G401 (cell line): ENCODE results near the gene CACNA1I. TPM values are rescaled to one million over a fixed set of nuclear protein-coding genes. Genes with fewer than 3 reads are reported as not detected.
"Not testable (repeated sequence)": the region's sequence is repeated elsewhere in the genome, so short reads cannot be mapped to it uniquely, and the experiment has no call there.

Source experiments
- DNase-seq: peaks from one replicate; pipeline ENCODE4 v3.0.0-alpha.2; 2015; ENCODE audit warnings: low spot score
- in situ Hi-C: cut with HindIII; loops from 2 replicates; pipeline ENCODE4 v1.10.0; 2016; ENCODE audit warnings: low sequenced_read_pairs, mixed read lengths
- total RNA-seq: library from RNA; depleted of rRNA; stranded (reverse); fragments of >200 nt; shearing (Covaris generic); gene quantifications from 2 replicates; pipeline ENCODE4 v1.2.3, GENCODE V29; 2014

The CACNA1I gene
- total RNA-seq, 1 experiment from 2014 or later: 0.10 TPM

DNA sequence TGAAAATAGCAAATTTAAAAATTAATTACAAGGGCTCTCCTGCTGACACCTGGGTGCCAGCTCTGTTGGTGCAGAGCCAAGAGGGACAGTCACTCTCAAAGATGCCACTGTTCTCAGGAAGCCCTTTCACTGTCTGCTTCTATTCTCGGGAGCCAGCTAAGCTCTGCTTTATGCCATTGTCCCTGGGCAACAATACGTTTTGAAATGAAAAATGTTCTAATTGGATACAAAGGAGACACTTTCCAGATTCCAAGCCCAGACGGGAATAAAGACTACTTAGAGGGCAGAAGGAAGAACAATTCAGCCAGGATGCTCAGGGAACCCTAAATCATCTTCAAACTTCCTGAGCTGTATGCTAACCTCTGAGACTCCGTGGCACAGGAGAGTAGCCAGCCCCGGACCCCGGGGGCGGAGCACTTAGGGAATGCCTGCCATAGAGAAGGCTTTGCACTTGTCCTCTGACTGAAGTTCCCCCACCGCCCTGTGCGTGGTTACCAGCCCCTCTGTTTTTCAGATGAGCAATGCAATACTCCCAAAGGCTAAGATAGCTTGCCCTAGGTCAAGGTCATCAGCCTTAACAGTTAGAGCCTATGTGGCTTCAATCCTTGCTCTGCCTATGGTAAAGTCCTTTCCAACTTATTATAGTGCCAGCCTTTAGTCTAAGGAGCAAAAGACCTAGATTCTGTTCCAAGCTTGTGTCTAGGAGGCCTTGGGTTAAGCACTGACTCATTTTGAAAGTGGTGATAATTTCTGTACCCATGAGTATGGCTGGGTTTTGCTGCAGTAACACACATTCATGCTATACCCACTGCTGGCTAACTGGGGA is 150.9 kb downstream of the CACNA1I start:
- in situ Hi-C loops: no loop called here
- DNase-seq: peak; percentile 29

DNA sequence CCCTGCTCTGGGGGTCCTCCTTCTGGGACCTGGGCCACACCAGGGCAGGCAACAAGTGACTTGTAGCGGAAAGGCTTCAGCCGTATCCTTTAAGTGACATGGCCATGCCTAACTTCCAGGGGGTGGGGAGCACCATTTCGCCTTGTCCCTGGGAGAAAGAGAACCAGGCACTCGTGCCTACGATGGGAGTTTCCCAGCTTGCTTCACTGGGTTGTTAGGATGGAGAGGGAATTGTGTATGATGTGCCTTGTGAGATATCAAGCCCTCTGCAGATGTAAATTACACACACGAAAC is 151.4 kb downstream of the CACNA1I start:
- no peak for DNase-seq
- in situ Hi-C loops: no loop called here

GRCh38 chr22:39722501-39722900 is 151.9 kb downstream of the CACNA1I start:
- in situ Hi-C loops: no loop called here

GRCh38 chr22:39723463-39723862 is 152.9 kb downstream of the CACNA1I start:
- no peak for DNase-seq
- in situ Hi-C loops: no loop called here

More at GRCh38 chr22:39722501-39722900, 151.9 kb downstream of the CACNA1I start:
- DNase-seq: no peak

DNA sequence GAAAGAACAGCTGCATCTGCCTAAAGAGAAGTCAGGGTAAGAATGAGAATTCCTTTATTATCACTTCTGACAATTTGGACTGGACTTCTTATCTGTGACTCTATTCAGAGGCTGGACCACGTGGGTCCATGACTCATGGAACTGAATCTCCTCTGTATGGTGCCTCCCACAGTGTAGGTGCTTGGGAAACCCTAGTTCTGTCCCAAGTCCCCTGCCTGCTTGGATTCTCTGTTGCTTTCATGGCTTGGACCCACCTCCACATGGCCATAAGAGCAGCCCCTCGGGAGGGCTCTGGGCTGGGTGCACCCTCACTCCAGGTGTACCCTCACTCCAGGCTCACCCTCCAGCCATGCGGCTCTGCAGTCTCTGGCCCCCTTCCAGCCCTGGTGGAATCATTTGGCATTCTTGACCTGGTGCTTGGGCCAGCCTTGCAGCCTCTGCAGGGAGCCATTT is 153.4 kb downstream of the CACNA1I start:
- in situ Hi-C loops: no loop called here
- no peak for DNase-seq

- in situ Hi-C loops: no loop called here
- no peak for DNase-seq
These were observed 153.8 kb downstream of the CACNA1I start for GRCh38 chr22:39724390-39724789.

DNA sequence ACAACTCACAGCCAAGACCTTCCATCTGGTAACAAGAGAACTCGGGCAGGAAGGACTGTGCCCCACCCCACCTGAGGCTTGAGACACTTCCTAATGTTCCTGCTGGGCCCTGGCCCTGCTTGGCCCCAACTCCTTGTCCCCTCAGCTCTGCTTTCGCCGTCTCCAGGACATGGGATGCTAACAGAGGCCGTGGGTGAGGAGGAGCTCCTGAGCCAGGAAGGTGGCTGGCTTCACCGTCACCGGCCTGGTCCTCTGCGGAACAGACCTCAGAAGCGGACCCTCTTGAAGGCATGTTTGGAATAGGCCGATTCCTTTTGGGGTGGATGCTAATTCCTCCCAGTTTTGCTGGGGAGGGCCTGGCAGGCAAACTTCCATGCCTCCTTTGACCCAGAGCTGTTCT is 154.3 kb downstream of the CACNA1I start:
- no peak for DNase-seq
- in situ Hi-C loops: no loop called here

GRCh38 chr22:39725351-39726035 is 154.9 kb downstream of the CACNA1I start:
- in situ Hi-C loops: no loop called here
- DNase-seq: no peak

- no peak for DNase-seq
- in situ Hi-C loops: no loop called here
These were observed 157.0 kb downstream of the CACNA1I start for GRCh38 chr22:39727541-39727940.

DNA sequence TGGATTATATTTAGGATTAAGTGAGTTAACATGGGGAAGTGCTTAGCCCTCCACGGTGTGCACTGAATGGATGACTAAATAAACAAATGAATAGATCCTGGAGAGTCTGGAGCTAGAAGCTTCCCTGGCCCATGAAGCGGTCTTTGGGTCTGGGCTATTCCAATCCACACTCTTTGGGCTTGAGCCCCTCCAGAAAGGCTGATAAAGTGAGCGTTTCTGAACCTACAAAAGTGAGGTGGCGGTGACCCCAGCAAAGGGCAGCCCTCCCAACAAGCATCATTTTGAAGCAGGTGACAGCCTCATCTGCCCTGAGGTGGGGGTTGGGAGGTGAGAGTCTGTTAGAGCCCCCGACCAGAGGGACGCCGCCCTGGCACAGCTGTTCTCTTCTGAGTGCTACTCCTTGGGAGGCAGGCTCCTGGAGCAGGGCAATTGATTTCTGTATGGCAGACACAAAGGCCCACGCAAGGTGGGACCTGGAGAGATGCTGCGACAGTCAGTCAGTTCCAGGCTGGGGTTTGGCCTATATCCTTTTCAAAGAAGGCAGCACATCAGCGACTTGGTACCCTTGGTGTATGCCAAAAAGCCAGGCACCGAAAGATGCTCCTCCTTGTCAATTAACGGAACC is 157.8 kb downstream of the CACNA1I start:
- in situ Hi-C loops: no loop called here
- no peak for DNase-seq

DNA sequence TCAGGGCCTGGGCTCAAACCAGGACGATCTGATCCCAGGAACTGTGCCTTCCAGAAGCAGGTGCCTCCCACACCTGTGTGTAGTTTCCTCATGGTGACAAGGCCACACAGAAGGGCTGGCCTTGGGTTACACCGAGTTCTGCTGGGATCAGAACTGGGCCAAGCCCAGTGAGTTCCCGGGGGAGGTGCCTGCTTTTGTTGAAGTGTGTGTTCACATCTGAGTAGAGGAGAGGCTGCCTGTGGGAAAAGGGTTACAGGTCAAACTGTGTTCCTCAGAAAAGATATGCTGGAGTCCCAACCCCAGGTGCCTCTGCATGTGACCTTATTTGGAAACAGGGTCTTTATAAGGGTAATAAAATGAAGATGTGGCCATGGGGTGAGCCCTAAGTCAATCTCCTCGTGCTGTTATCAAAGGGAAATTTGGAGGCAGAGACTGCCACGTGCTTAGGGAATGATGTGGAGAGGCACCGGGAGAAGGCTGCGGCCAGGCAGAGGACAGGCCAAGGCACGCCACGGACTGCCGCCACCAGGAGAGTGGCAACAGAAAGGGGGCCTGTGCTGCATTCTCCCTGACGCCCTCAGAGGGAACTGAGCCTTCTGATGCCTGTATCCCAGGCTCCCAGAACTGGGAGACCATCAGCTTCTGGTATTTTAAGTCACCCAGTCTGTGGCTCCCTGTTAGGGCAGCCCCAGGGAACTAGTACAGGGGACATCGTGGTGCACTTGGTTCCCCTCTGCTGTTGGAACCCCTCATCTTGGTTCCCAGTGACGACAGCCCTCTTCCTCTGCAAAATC is 158.8 kb downstream of the CACNA1I start:
- in situ Hi-C loops: no loop called here
- DNase-seq: no peak

DNA sequence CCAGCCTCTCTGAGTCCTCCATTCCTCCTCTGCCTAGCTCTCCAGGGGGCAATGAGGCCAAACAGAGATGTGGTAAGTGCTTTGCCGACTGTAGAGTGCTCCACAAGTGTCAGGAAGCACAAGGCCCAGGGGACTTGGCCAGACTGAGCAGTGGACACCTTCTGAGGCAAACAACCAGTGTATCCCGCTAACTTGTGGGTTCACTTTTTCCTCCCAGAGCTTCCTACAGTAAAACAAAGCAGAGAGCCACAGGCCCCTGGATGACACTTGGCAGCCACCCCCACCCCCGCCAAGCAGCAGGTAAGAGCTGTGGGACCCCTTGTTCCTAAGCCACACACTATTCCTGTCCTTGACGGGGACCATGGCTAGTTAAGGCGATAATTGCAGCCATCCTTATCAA is 160.9 kb downstream of the CACNA1I start:
- in situ Hi-C loops: no loop called here
- no peak for DNase-seq

DNA sequence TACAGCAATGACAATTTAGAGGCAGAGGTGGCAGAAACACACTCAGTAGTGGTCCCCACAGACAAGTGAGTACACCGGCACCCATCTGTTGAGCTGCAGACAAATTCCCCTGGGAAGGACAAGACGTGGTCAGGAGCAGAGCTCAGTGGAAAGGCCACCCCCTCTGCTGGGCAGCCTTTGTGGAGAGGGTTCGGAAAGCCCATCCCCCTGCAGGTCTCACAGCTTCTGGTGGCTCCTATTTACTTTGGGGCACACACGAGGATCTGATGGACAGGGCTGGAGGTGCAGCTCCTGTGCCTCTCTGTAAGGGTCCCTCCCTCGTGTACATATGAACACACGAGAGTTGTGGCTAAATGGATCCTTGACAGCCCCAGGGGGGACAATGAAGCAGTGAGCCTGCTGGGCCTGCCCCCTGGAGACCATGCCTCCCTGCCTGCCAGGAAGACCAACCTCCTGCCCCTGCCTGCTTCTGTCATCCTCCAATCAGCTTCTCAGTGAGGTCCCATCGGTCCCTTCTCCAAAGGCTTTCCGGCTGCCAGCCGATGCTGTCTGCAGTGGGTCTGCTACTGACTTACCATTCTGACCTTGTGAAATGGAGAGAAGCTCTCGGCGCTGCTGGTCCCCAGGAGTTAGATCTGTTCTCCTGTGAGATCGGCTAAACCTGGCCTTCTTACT is 161.5 kb downstream of the CACNA1I start:
- in situ Hi-C loops: no loop called here
- no peak for DNase-seq

- in situ Hi-C loops: no loop called here
- DNase-seq: no peak
These were observed 162.1 kb downstream of the CACNA1I start for GRCh38 chr22:39732625-39733024.

DNA sequence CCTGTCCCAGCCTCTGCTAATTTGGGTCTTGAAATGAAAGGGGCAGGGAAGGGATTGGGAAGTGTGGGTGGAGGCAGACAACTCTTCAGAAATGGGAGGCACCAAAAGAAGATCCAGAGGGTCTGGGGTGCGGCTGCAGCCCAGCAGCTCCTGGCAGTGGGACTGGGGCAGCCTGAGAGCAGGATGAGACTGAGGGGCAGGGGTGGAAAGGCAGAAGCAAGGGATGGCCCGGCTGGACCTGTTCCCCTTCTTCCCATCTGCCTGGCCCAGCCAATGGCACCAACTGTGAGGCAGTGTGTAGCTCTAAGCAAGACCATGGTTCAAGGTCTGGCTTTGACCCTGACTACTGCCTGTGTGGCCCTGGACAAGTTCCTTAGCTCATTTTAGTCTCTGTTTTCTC is 162.6 kb downstream of the CACNA1I start:
- no peak for DNase-seq
- in situ Hi-C loops: no loop called here

DNA sequence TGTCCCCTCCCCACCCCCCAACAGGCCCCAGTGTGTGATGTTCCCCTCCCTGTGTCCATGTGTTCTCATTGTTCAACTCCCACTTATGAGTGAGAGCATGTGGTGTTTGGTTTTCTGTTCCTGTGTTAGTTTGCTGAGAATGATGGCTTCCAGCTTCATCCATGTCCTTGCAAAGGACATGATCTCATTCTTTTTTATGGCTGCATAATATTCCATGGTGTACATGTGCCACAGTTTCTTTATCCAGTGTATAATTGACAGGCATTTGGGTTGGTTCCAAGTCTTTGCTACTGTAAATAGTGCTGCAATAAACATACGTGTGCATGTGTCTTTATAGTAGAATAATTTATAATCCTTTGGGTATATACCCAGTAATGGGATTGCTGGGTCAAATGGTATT is 163.5 kb downstream of the CACNA1I start:
- in situ Hi-C loops, DNase-seq: not testable (repeated sequence)

- in situ Hi-C loops: no loop called here
- DNase-seq: no peak
These were observed 164.3 kb downstream of the CACNA1I start for GRCh38 chr22:39734866-39735265.

DNA sequence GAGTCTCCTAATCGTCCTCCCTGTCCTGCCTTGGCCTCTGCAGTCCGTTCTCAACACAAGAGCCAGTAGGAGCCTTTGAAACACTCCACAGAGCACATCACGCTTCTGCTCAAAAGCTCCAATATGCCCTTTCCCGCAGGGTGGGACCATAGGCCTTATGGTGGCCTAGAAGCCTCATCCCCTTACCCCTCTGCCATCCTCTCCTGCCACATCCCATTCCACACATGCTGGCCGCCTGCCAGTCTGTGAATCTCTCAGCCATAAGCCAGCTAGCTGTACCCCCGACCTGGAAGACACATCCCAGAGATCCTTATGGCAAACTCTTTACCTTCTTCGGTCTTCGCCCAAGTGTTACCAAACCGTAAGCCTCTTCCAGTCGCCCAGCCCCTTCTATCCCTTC is 165.2 kb downstream of the CACNA1I start:
- in situ Hi-C loops: no loop called here
- no peak for DNase-seq

GRCh38 chr22:39738746-39739145 is 168.2 kb downstream of the CACNA1I start:
- no peak for DNase-seq
- in situ Hi-C loops: no loop called here
